ENCODE results near the gene LRIT2. TPM values are rescaled to one million over a fixed set of nuclear protein-coding genes. Genes with fewer than 3 reads are reported as not detected.

The LRIT2 gene
- total and polyA plus RNA-seq, 4 donors = not detected

Other genes with a start within 250 kb of the LRIT2 start
- gene GHITM, start 86.0 kb downstream of the LRIT2 start, total RNA-seq = 10 to 100 TPM; 77.2 to 88.3 TPM
- gene GHITM, start 86.0 kb downstream of the LRIT2 start, polyA plus RNA-seq = 100 to 1,000 TPM; 109 to 195 TPM
- not detected for gene GPR15LG, start 51.7 kb downstream of the LRIT2 start, total RNA-seq
- 1 to 10 TPM in 1 of 2 donors, under 1 TPM in 1; 0.59 to 1.0 TPM for gene GPR15LG, start 51.7 kb downstream of the LRIT2 start, polyA plus RNA-seq
- gene CDHR1, start 31.0 kb downstream of the LRIT2 start, total RNA-seq = under 1 TPM; 0.32 to 0.42 TPM
- gene CDHR1, start 31.0 kb downstream of the LRIT2 start, polyA plus RNA-seq = not detected
- gene LRIT1, start 16.0 kb upstream of the LRIT2 start, total RNA-seq = not detected
- not detected for gene LRIT1, start 16.0 kb upstream of the LRIT2 start, polyA plus RNA-seq
- not detected for gene RGR, start 19.5 kb upstream of the LRIT2 start, total RNA-seq
- not detected for gene RGR, start 19.5 kb upstream of the LRIT2 start, polyA plus RNA-seq
- 100 to 1,000 TPM in 1 of 2 donors, 10 to 100 TPM in 1; 95.0 to 111 TPM for gene CCSER2, start 103.0 kb upstream of the LRIT2 start, total RNA-seq
- gene CCSER2, start 103.0 kb upstream of the LRIT2 start, polyA plus RNA-seq = 10 to 100 TPM; 23.1 to 23.8 TPM